Neural crest cell (in vitro differentiated cells): ENCODE data around the gene USP11. TPM values are rescaled to one million over a fixed set of nuclear protein-coding genes. Genes with fewer than 3 reads are reported as not detected.

Experiments
- DNase-seq: peaks from one replicate; pipeline ENCODE4 v3.0.0; 2021; ENCODE audit warnings: low read depth, mixed read lengths, low spot score
- H3K27ac Mint-ChIP-seq: one replicate; pipeline ENCODE4 v1.8.0; 2021; ENCODE audit warnings: mild to moderate bottlenecking, mixed read lengths; ENCODE audit not compliant: unreplicated experiment
- H3K27me3 Mint-ChIP-seq: 2 replicates; pipeline ENCODE4 v1.8.0; 2021; ENCODE audit warnings: low read depth, mild to moderate bottlenecking, mixed read lengths
- H3K36me3 Mint-ChIP-seq: 2 replicates; pipeline ENCODE4 v1.8.0; 2021; ENCODE audit warnings: low read depth, mild to moderate bottlenecking, mixed read lengths
- H3K4me1 Mint-ChIP-seq: 2 replicates; pipeline ENCODE4 v1.8.0; 2021; ENCODE audit warnings: mixed read lengths
- H3K4me3 Mint-ChIP-seq: one replicate; pipeline ENCODE4 v1.8.0; 2021; ENCODE audit warnings: mild to moderate bottlenecking, mixed read lengths
- H3K9me3 Mint-ChIP-seq: 2 replicates; pipeline ENCODE4 v1.8.0; 2021; ENCODE audit warnings: mixed read lengths
- CTCF ChIP-seq: fragments of 200-600 bp; sonication (generic); conservative IDR thresholded peaks from 2 replicates; pipeline ENCODE4 v1.5.0; 2021; ENCODE audit warnings: antibody characterized with exemption, mild to moderate bottlenecking
- total RNA-seq: library from RNA; stranded (reverse); gene quantifications from 2 replicates; pipeline ENCODE4 v1.2.1, GENCODE V29; 2021

The USP11 gene
- total RNA-seq, 1 donor from 2014 or later, result 245 TPM

GRCh38 chrX:47204970-47205369 lies 27.8 kb upstream of the USP11 start:
- no peak for DNase-seq
- Mint-ChIP-seq H3K27ac (no peak overlapping the region), H3K4me1 (no peaks in the 10 kb centered on the region), H3K4me3 (no peak overlapping the region), H3K9me3 (no peaks in the 10 kb centered on the region), H3K36me3 (peaks cover 27% of the 10 kb centered on the region), H3K27me3 (no peaks in the 10 kb centered on the region)
- no peak for TF ChIP-seq CTCF

- Mint-ChIP-seq H3K27me3 (no peaks in the 10 kb centered on the region), H3K9me3 (no peaks in the 10 kb centered on the region), H3K4me3 (no peak overlapping the region), H3K4me1 (no peaks in the 10 kb centered on the region), H3K27ac (no peak overlapping the region), H3K36me3 (peaks cover 22% of the 10 kb centered on the region)
- DNase-seq, result no peak
- no peak for TF ChIP-seq CTCF
These were observed 26.5 kb upstream of the USP11 start for GRCh38 chrX:47206316-47206715.

GRCh38 chrX:47208108-47208507 lies 24.7 kb upstream of the USP11 start:
- no peaks in the 10 kb centered on the region for H3K4me1 Mint-ChIP-seq
- TF ChIP-seq CTCF, result no peak
- no peaks in the 10 kb centered on the region for H3K27me3 Mint-ChIP-seq
- H3K4me3 Mint-ChIP-seq, result no peak overlapping the region
- DNase-seq, result no peak
- H3K9me3 Mint-ChIP-seq, result no peaks in the 10 kb centered on the region
- no peak overlapping the region for H3K27ac Mint-ChIP-seq
- H3K36me3 Mint-ChIP-seq, result peaks cover 32% of the 10 kb centered on the region

GRCh38 chrX:47209508-47210238 lies 23.1 kb upstream of the USP11 start:
- H3K36me3 Mint-ChIP-seq, result peaks cover 33% of the 10 kb centered on the region
- H3K27me3 Mint-ChIP-seq, result no peaks in the 10 kb centered on the region
- H3K9me3 Mint-ChIP-seq, result no peaks in the 10 kb centered on the region
- no peak overlapping the region for H3K27ac Mint-ChIP-seq
- no peak overlapping the region for H3K4me3 Mint-ChIP-seq
- H3K4me1 Mint-ChIP-seq, result no peaks in the 10 kb centered on the region
- DNase-seq, result no peak
- TF ChIP-seq CTCF, result no peak

GRCh38 chrX:47210661-47211425 lies 22.0 kb upstream of the USP11 start:
- TF ChIP-seq CTCF, result no peak
- Mint-ChIP-seq H3K36me3 (peaks cover 29% of the 10 kb centered on the region), H3K4me1 (peaks cover 1% of the 10 kb centered on the region), H3K27ac (no peak overlapping the region), H3K4me3 (no peak overlapping the region), H3K9me3 (no peaks in the 10 kb centered on the region), H3K27me3 (no peaks in the 10 kb centered on the region)
- DNase-seq, result no peak
